Liver (tissue), 3 donors: Measurements from ENCODE around the gene IPMK.

ENCODE experiments used
- CTCF ChIP-seq: fragments of 150-350 bp; IDR thresholded peaks from 2 replicates; pipeline ENCODE4 v1.5.1; 2017; ENCODE audit warnings: improper control_type of control experiment, low read depth, low read length; ENCODE audit not compliant: missing input control
- JUND ChIP-seq, 2 donors: IDR thresholded peaks; 2 replicates each; pipeline ENCODE4 v1.6.1; 2016; ENCODE audit warnings: antibody characterized with exemption in 2 of 2
- TAF1 ChIP-seq: conservative IDR thresholded peaks from 2 replicates; pipeline ENCODE4 v1.6.1; 2016; ENCODE audit warnings: antibody characterized with exemption, mild to moderate bottlenecking
- TF ChIP-seq, protein P1 (sequence below): IDR thresholded peaks from 2 replicates; pipeline ENCODE4 v1.6.1; 2016; ENCODE audit warnings: antibody characterized with exemption
- donor health status: healthy.
- donor health status: healthy.

- TF ChIP-seq CTCF (no peak), JUND (IDR thresholded peaks at IDR 0.05) (no peak), TAF1 (no peak)
- TF ChIP-seq, protein P1, sequence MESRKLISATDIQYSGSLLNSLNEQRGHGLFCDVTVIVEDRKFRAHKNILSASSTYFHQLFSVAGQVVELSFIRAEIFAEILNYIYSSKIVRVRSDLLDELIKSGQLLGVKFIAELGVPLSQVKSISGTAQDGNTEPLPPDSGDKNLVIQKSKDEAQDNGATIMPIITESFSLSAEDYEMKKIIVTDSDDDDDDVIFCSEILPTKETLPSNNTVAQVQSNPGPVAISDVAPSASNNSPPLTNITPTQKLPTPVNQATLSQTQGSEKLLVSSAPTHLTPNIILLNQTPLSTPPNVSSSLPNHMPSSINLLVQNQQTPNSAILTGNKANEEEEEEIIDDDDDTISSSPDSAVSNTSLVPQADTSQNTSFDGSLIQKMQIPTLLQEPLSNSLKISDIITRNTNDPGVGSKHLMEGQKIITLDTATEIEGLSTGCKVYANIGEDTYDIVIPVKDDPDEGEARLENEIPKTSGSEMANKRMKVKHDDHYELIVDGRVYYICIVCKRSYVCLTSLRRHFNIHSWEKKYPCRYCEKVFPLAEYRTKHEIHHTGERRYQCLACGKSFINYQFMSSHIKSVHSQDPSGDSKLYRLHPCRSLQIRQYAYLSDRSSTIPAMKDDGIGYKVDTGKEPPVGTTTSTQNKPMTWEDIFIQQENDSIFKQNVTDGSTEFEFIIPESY = no peak
These were observed 110.5 kb downstream of the IPMK start for GRCh38 chr10:58157076-58157766.
